Breast epithelium (tissue), 4 donors: ENCODE results near the gene PRDM16. TPM values are rescaled to one million over a fixed set of nuclear protein-coding genes. Genes with fewer than 3 reads are reported as not detected.

Source experiments
- DNase-seq, 2 donors: peaks; one replicate each; pipeline ENCODE4 v3.0.0-alpha.2; 2019; ENCODE audit warnings: low spot score in 2 of 2
- H3K27ac ChIP-seq, 2 donors: fragments of 200-600 bp; sonication (generic) in 1 of 2; one replicate each; pipeline ENCODE4 v1.5.1; 2016 to 2019; ENCODE audit warnings: mild to moderate bottlenecking in 1 of 2
- H3K27me3 ChIP-seq, 2 donors: fragments of 200-600 bp; sonication (generic) in 1 of 2; one replicate each; pipeline versions ENCODE4 v1.5.1 to v1.6.0; 2017 to 2019; ENCODE audit warnings: control low read depth in 1 of 2, mild to moderate bottlenecking in 1 of 2
- H3K36me3 ChIP-seq: fragments of 200-600 bp; one replicate; pipeline ENCODE4 v1.5.1; 2019
- H3K4me1 ChIP-seq, 2 donors: fragments of 200-600 bp; sonication (generic); one replicate each; pipeline ENCODE4 v1.5.1; 2016 to 2019; ENCODE audit warnings: control low read depth in 1 of 2
- H3K4me3 ChIP-seq, 3 donors: fragments of 200-600 bp; sonication (generic); 1 replicate in 2 of 3; 2 replicates in 1 of 3; pipeline ENCODE4 v1.5.1; 2016 to 2019; ENCODE audit warnings: mild to moderate bottlenecking in 3 of 3, moderate library complexity in 2 of 3
- H3K9me3 ChIP-seq, 2 donors: fragments of 200-600 bp; sonication (generic) in 1 of 2; one replicate each; pipeline ENCODE4 v1.5.1; 2016 to 2019; ENCODE audit warnings: control low read depth in 1 of 2
- CTCF ChIP-seq, 3 donors: fragments of 450-650 bp; IDR thresholded peaks; one replicate each; pipeline ENCODE4 v1.5.1; 2016 to 2017; ENCODE audit warnings: antibody characterized with exemption in 3 of 3, mild to moderate bottlenecking in 3 of 3, moderate library complexity in 3 of 3
- POLR2A ChIP-seq: fragments of 450-650 bp; IDR thresholded peaks from one replicate; pipeline ENCODE4 v1.6.1; 2016; ENCODE audit warnings: antibody characterized with exemption, mild to moderate bottlenecking, moderate library complexity
- POLR2AphosphoS5 ChIP-seq, 3 donors: sonication (generic); formaldehyde crosslinking; IDR thresholded peaks; one replicate each; pipeline ENCODE4 v1.6.1; 2017; ENCODE audit warnings: antibody characterized with exemption in 3 of 3
- intact Hi-C: fragments of 100-400 bp; cut with DNase I; formaldehyde crosslinking; loops from one replicate; pipeline ENCODE4 v1.15.1; 2023; ENCODE audit warnings: low total_unique reads
- total RNA-seq, 3 donors: library from RNA; depleted of rRNA; stranded (reverse); fragments of >200 nt; gene quantifications; one replicate each; pipeline ENCODE4 v1.1.0, GENCODE V29; 2016

PRDM16 gene
- total RNA-seq, 3 donors from 2014 or later, result 0.48 to 3.8 (median 3.6) TPM

- no peaks in the 10 kb centered on the region for H3K9me3 ChIP-seq
- TF ChIP-seq POLR2A, result no peak
- no peak for TF ChIP-seq CTCF (IDR thresholded peaks at IDR 0.05)
- TF ChIP-seq POLR2AphosphoS5 (IDR thresholded peaks at IDR 0.05), result no peak
- H3K36me3 ChIP-seq, result no peaks in the 10 kb centered on the region
- peaks cover 10 to 13% of the 10 kb centered on the region in 2 donors for H3K4me1 ChIP-seq
- no peak overlapping the region for H3K4me3 ChIP-seq
- intact Hi-C loops, result no loop called here
- no peak overlapping the region for H3K27ac ChIP-seq
- peaks cover 0 to 17% of the 10 kb centered on the region in 2 donors for H3K27me3 ChIP-seq
- DNase-seq, result no peak
These were observed 241.9 kb downstream of the PRDM16 start for GRCh38 chr1:3310718-3311400.

GRCh38 chr1:3311711-3312110 lies 242.7 kb downstream of the PRDM16 start:
- no peak for DNase-seq
- no peak overlapping the region for H3K27ac ChIP-seq
- H3K27me3 ChIP-seq, result peaks cover 0 to 24% of the 10 kb centered on the region in 2 donors
- intact Hi-C loops, result no loop called here
- H3K4me1 ChIP-seq, result peaks cover 10 to 13% of the 10 kb centered on the region in 2 donors
- no peak overlapping the region for H3K4me3 ChIP-seq
- H3K9me3 ChIP-seq, result no peaks in the 10 kb centered on the region
- H3K36me3 ChIP-seq, result no peaks in the 10 kb centered on the region
- TF ChIP-seq CTCF (IDR thresholded peaks at IDR 0.05), result no peak
- TF ChIP-seq POLR2A, result no peak
- no peak for TF ChIP-seq POLR2AphosphoS5 (IDR thresholded peaks at IDR 0.05)

- no peaks in the 10 kb centered on the region for H3K36me3 ChIP-seq
- peak overlapping the region; percentile 93 to 97 for H3K27ac ChIP-seq
- intact Hi-C loops, result no loop called here
- H3K4me1 ChIP-seq, result peaks cover 10 to 13% of the 10 kb centered on the region in 2 donors
- peaks cover 0 to 31% of the 10 kb centered on the region in 2 donors for H3K27me3 ChIP-seq
- no peaks in the 10 kb centered on the region for H3K9me3 ChIP-seq
- no peak overlapping the region for H3K4me3 ChIP-seq
- no peak for TF ChIP-seq CTCF (IDR thresholded peaks at IDR 0.05)
- TF ChIP-seq POLR2A, result no peak
- no peak for TF ChIP-seq POLR2AphosphoS5 (IDR thresholded peaks at IDR 0.05)
- no peak for DNase-seq
These were observed 243.4 kb downstream of the PRDM16 start for GRCh38 chr1:3312310-3312897.

- Histone ChIP-seq H3K4me3 (peak overlapping the region in 2 of 3 donors; percentile 20 to 57), H3K27ac (peak overlapping the region; percentile 93 to 97), H3K27me3 (peaks cover 0 to 37% of the 10 kb centered on the region in 2 donors), H3K36me3 (no peaks in the 10 kb centered on the region), H3K4me1 (peaks cover 10 to 13% of the 10 kb centered on the region in 2 donors), H3K9me3 (no peaks in the 10 kb centered on the region)
- TF ChIP-seq POLR2AphosphoS5 (IDR thresholded peaks at IDR 0.05) (peak; percentile 16 to 71 (median 39)), POLR2A (no peak), CTCF (IDR thresholded peaks at IDR 0.05) (no peak)
- DNase-seq, result peak; percentile 81 to 91
- intact Hi-C loops, result no loop called here
These were observed 244.0 kb downstream of the PRDM16 start for GRCh38 chr1:3312898-3313575.

GRCh38 chr1:3313576-3313950 lies 244.6 kb downstream of the PRDM16 start:
- intact Hi-C loops, result no loop called here
- Histone ChIP-seq H3K36me3 (no peaks in the 10 kb centered on the region), H3K27ac (peak overlapping the region; percentile 93 to 97), H3K4me1 (peaks cover 10 to 13% of the 10 kb centered on the region in 2 donors), H3K27me3 (peaks cover 0 to 37% of the 10 kb centered on the region in 2 donors), H3K9me3 (no peaks in the 10 kb centered on the region), H3K4me3 (peak overlapping the region in 2 of 3 donors; percentile 20 to 57)
- TF ChIP-seq POLR2AphosphoS5 (IDR thresholded peaks at IDR 0.05) (peak in 1 of 3 donors; percentile 6), CTCF (IDR thresholded peaks at IDR 0.05) (no peak), POLR2A (no peak)
- DNase-seq, result peak; percentile 77 to 83
